ENCODE results near the gene SOHLH2. TPM values are rescaled to one million over a fixed set of nuclear protein-coding genes. Genes with fewer than 3 reads are reported as not detected.

The SOHLH2 gene
- 1.6 and 7.0 TPM in 2 replicates for total RNA-seq
- polyA plus RNA-seq, result 3.0 and 9.2 TPM in 2 replicates

GRCh38 chr13:36214163-36214921 is at the start of gene SOHLH2:
TSS of gene SOHLH2 (minus strand) at chr13:36214556. CDS start at chr13:36214526, 30 bp downstream.
- Histone ChIP-seq H3K27ac (no peak within 1 kb of the TSS), H3K27me3 (no peaks in the 10 kb centered on the region)
- TF ChIP-seq CTCF (IDR thresholded peaks at IDR 0.05; ENCODE audit: low read depth, low read length), result no peak

GRCh38 chr13:36261976-36262375 is 47.6 kb upstream of the SOHLH2 start:
- Histone ChIP-seq H3K9me3 (ENCODE audit: low read depth) (no peaks in the 10 kb centered on the region), H3K4me1 (ENCODE audit: low read depth) (no peaks in the 10 kb centered on the region), H3K4me3 (no peak overlapping the region), H3K36me3 (no peaks in the 10 kb centered on the region), H3K27me3 (no peaks in the 10 kb centered on the region), H3K27ac (no peak overlapping the region)
- DNase-seq (ENCODE audit: low read depth in 1 of 2, low spot score in 1 of 2), result peak in 1 of 2 donors; percentile 21
- TF ChIP-seq CTCF (IDR thresholded peaks at IDR 0.05; ENCODE audit: low read depth, low read length), result no peak

More at GRCh38 chr13:36214163-36214921, at the start of gene SOHLH2:
- no peaks in the 10 kb centered on the region for H3K4me1 ChIP-seq (ENCODE audit: low read depth)
- no peak within 1 kb of the TSS for H3K4me3 ChIP-seq
- H3K9me3 ChIP-seq (ENCODE audit: low read depth), result no peaks in the 10 kb centered on the region
- no peak for DNase-seq (ENCODE audit: low read depth in 1 of 2, low spot score in 1 of 2)
- H3K36me3 ChIP-seq, result no peaks in the 10 kb centered on the region

- Histone ChIP-seq H3K36me3 (no peaks in the 10 kb centered on the region), H3K27me3 (no peaks in the 10 kb centered on the region), H3K4me3 (no peak overlapping the region), H3K9me3 (ENCODE audit: low read depth) (no peaks in the 10 kb centered on the region), H3K4me1 (ENCODE audit: low read depth) (no peaks in the 10 kb centered on the region), H3K27ac (no peak overlapping the region)
- DNase-seq (ENCODE audit: low read depth in 1 of 2, low spot score in 1 of 2), result no peak
- TF ChIP-seq CTCF (IDR thresholded peaks at IDR 0.05; ENCODE audit: low read depth, low read length), result no peak
Observed at GRCh38 chr13:36261011-36261410, 46.7 kb upstream of the SOHLH2 start.

- no peaks in the 10 kb centered on the region for H3K9me3 ChIP-seq (ENCODE audit: low read depth)
- no peak for DNase-seq (ENCODE audit: low read depth in 1 of 2, low spot score in 1 of 2)
- no peaks in the 10 kb centered on the region for H3K36me3 ChIP-seq
- no peaks in the 10 kb centered on the region for H3K4me1 ChIP-seq (ENCODE audit: low read depth)
- no peak overlapping the region for H3K4me3 ChIP-seq
- TF ChIP-seq CTCF (IDR thresholded peaks at IDR 0.05; ENCODE audit: low read depth, low read length), result no peak
- H3K27ac ChIP-seq, result no peak overlapping the region
- no peaks in the 10 kb centered on the region for H3K27me3 ChIP-seq
Observed at GRCh38 chr13:36259361-36260137, 45.2 kb upstream of the SOHLH2 start.

- Histone ChIP-seq H3K4me1 (ENCODE audit: low read depth) (no peaks in the 10 kb centered on the region), H3K27me3 (no peaks in the 10 kb centered on the region), H3K9me3 (ENCODE audit: low read depth) (no peaks in the 10 kb centered on the region), H3K27ac (no peak overlapping the region), H3K36me3 (no peaks in the 10 kb centered on the region), H3K4me3 (no peak overlapping the region)
- DNase-seq (ENCODE audit: low read depth in 1 of 2, low spot score in 1 of 2), result no peak
- TF ChIP-seq CTCF (IDR thresholded peaks at IDR 0.05; ENCODE audit: low read depth, low read length), result no peak
Observed at GRCh38 chr13:36258831-36259230, 44.5 kb upstream of the SOHLH2 start.

Data from cardiac muscle cell (in vitro differentiated cells and primary cell).